GM12878 (cell line): Measurements from ENCODE around the gene STX16. TPM values are rescaled to one million over a fixed set of nuclear protein-coding genes. Genes with fewer than 3 reads are reported as not detected.

Experiments used
- ATAC-seq: fragments of 200-7000 bp; cut with Tn5 transposase; 3 replicates; pipeline ENCODE4 v1.9.1; 2020; ENCODE audit warnings: mild to moderate bottlenecking, moderate library complexity
- BruUV-seq: library from RNA; stranded (reverse); fragments of 400-500 nt; replicated peaks from 2 replicates; lab custom pipeline; 2021; lab: Mats Ljungman, UMichigan
- CTCF ChIA-PET: fragments of 300-600 bp; sonication (Branson Sonifier 250); formaldehyde crosslinking; extraction: SDS; loops from one replicate; lab custom pipeline; 2021; ENCODE audit warnings: inconsistent platforms; lab: Yijun Ruan, JAX
- POLR2A ChIA-PET: fragments of 350-600 bp; formaldehyde crosslinking; extraction: SDS; loops from one replicate; lab custom pipeline; 2021; ENCODE audit warnings: inconsistent platforms; lab: Charles Lee
- RAD21 ChIA-PET: fragments of 300-600 bp; sonication (Branson Sonifier 250); formaldehyde crosslinking; loops from one replicate; lab custom pipeline; 2023; ENCODE audit warnings: antibody characterized with exemption; ENCODE audit not compliant: unreplicated experiment; lab: Charles Lee
- SMC1A ChIA-PET: fragments of 300-600 bp; sonication (Branson Sonifier 250); formaldehyde crosslinking; loops from one replicate; lab custom pipeline; 2023; ENCODE audit not compliant: unreplicated experiment, uncharacterized antibody; lab: Charles Lee
- DNase-seq: peaks from one replicate; pipeline ENCODE4 v3.0.0-alpha.2; 2011; ENCODE audit warnings: low read depth, low spot score
- FAIRE-seq: peaks from 3 replicates; lab custom pipeline; 2011; peaks lifted over from hg19 to GRCh38; lab: Jason Lieb, UNC
- H2AFZ ChIP-seq: 2 replicates; pipeline ENCODE4 v1.6.0; 2011; ENCODE audit warnings: low read depth, low read length, control low read depth; ENCODE audit not compliant: control insufficient read depth
- H3K27ac ChIP-seq: 2 replicates; pipeline ENCODE4 v1.5.1; 2011; ENCODE audit warnings: control low read depth; ENCODE audit not compliant: control insufficient read depth, insufficient read depth
- H3K27me3 ChIP-seq, 2 experiments: replicated peaks in 1 of 2; 2 replicates each; pipeline versions ENCODE4 v1.6.0 to v1.6.1; 2011; ENCODE audit warnings: low read length in 1 of 2; ENCODE audit not compliant: control insufficient read depth in 2 of 2, insufficient read depth in 2 of 2
- H3K36me3 ChIP-seq, 2 experiments: 2 replicates each; pipeline ENCODE4 v1.5.1; 2011; ENCODE audit warnings: low read length in 1 of 2; ENCODE audit not compliant: control insufficient read depth in 2 of 2, insufficient read depth in 2 of 2
- H3K4me1 ChIP-seq: 2 replicates; pipeline ENCODE4 v1.6.1; 2011; ENCODE audit warnings: mild to moderate bottlenecking, low read length, moderate library complexity, mixed read lengths; ENCODE audit not compliant: control insufficient read depth, insufficient read depth
- H3K4me2 ChIP-seq: 2 replicates; pipeline ENCODE4 v1.6.0; 2011; ENCODE audit warnings: control low read depth; ENCODE audit not compliant: control insufficient read depth, insufficient read depth
- H3K4me3 ChIP-seq: fragments of 200-600 bp; sonication (generic); 2 replicates; pipeline ENCODE4 v1.5.1; 2016
- H3K79me2 ChIP-seq: 2 replicates; pipeline ENCODE4 v1.6.0; 2011; ENCODE audit warnings: low read length; ENCODE audit not compliant: control insufficient read depth, insufficient read depth
- H3K9ac ChIP-seq: 2 replicates; pipeline ENCODE4 v1.8.0; 2011; ENCODE audit warnings: low read length, control low read depth, mixed read lengths; ENCODE audit not compliant: control insufficient read depth, insufficient read depth
- H3K9me3 ChIP-seq: replicated peaks from 3 replicates; pipeline ENCODE4 v1.5.1; 2011; ENCODE audit warnings: mild to moderate bottlenecking, low read length; ENCODE audit not compliant: control insufficient read depth, insufficient read depth
- H4K20me1 ChIP-seq: 2 replicates; pipeline ENCODE4 v1.6.0; 2011; ENCODE audit not compliant: control insufficient read depth, insufficient read depth
- ATF7 ChIP-seq: fragments of 450-650 bp; IDR thresholded peaks from 2 replicates; pipeline ENCODE4 v1.6.1; 2016; ENCODE audit warnings: low read depth, mild to moderate bottlenecking
- BHLHE40 ChIP-seq, 2 experiments: fragments of 450-650 bp in 1 of 2; IDR thresholded peaks; 2 replicates each; pipeline ENCODE4 v1.6.1; 2011 to 2017; ENCODE audit warnings: low read depth in 2 of 2, borderline replicate concordance in 1 of 2, improper control_type of control experiment in 1 of 2, low read length in 1 of 2, mild to moderate bottlenecking in 1 of 2
- CBX3 ChIP-seq: fragments of 200-600 bp; sonication (generic); IDR thresholded peaks from 2 replicates; pipeline ENCODE4 v1.6.1; 2016; ENCODE audit warnings: low read depth, borderline replicate concordance
- CREB1 ChIP-seq: IDR thresholded peaks from 2 replicates; pipeline ENCODE4 v1.6.1; 2012; ENCODE audit warnings: low read depth, mild to moderate bottlenecking, inconsistent platforms
- MEF2B ChIP-seq: fragments of 450-650 bp; IDR thresholded peaks from 2 replicates; pipeline ENCODE4 v1.6.1; 2018; ENCODE audit warnings: mild to moderate bottlenecking, moderate library complexity; ENCODE audit not compliant: partially characterized antibody, poor library complexity, severe bottlenecking
- NBN ChIP-seq: fragments of 450-650 bp; IDR thresholded peaks from 2 replicates; pipeline ENCODE4 v1.6.1; 2016
- POLR2AphosphoS2 ChIP-seq: IDR thresholded peaks from 2 replicates; pipeline ENCODE4 v1.6.1; 2011; ENCODE audit warnings: low read depth, mild to moderate bottlenecking, low read length, improper control_type of control experiment, moderate library complexity
- SMAD1 ChIP-seq: fragments of 450-650 bp; IDR thresholded peaks from 2 replicates; pipeline ENCODE4 v1.6.1; 2018; ENCODE audit warnings: mild to moderate bottlenecking, low read depth; ENCODE audit not compliant: partially characterized antibody
- SMC3 ChIP-seq: IDR thresholded peaks from 2 replicates; pipeline ENCODE4 v1.6.1; 2011; ENCODE audit warnings: low read length, improper control_type of control experiment, borderline replicate concordance
- SP1 ChIP-seq: IDR thresholded peaks from one replicate; pipeline ENCODE4 v1.6.1; 2011; ENCODE audit warnings: low read depth, low read length
- SRF ChIP-seq, 2 experiments: IDR thresholded peaks; 2 replicates each; pipeline ENCODE4 v1.6.1; 2011; ENCODE audit warnings: low read depth in 2 of 2, low read length in 2 of 2, mild to moderate bottlenecking in 1 of 2, moderate library complexity in 1 of 2
- SUZ12 ChIP-seq: fragments of 200-600 bp; sonication (generic); IDR thresholded peaks from one replicate; pipeline ENCODE4 v1.6.1; 2018; ENCODE audit warnings: antibody characterized with exemption, mild to moderate bottlenecking; ENCODE audit not compliant: unreplicated experiment
- ZNF687 ChIP-seq: fragments of 450-650 bp; IDR thresholded peaks from 2 replicates; pipeline ENCODE4 v1.6.1; 2017; ENCODE audit warnings: mild to moderate bottlenecking, moderate library complexity
- ZSCAN29 ChIP-seq: fragments of 450-650 bp; IDR thresholded peaks from 2 replicates; pipeline ENCODE4 v1.6.1; 2017; ENCODE audit warnings: mild to moderate bottlenecking, moderate library complexity
- WGBS: methylation state at CpG from one replicate; pipeline ENCODE4 v1.1.6; 2016; ENCODE audit warnings: low lambda C conversion rate; ENCODE audit not compliant: insufficient replicate concordance, insufficient coverage; ENCODE audit errors: missing lambda C conversion rate; 5-methylcytosine and 5-hydroxymethylcytosine counted together
- in situ Hi-C: fragments of 300-500 bp; cut with MboI; formaldehyde crosslinking; loops from 9 replicates; pipeline ENCODE4 v1.14.3; 2018; ENCODE audit warnings: mixed read lengths
- intact Hi-C: fragments of 100-400 bp; cut with micrococcal nuclease; formaldehyde crosslinking; loops from one replicate; pipeline ENCODE4 v1.14.2; 2022; ENCODE audit not compliant: unreplicated experiment
- polyA plus RNA-seq, 11 experiments: library from polyadenylated mRNA; depleted of rRNA in 4 of 11; unstranded in 6 of 11; stranded (reverse) in 5 of 11; fragments of >200 nt; fragmentation: Nextera tagmentation in 4 of 11; fragmentation: Illumina TruSeq in 1 of 11; extraction: Ambion mirVana in 4 of 11; extraction: Trizol in 1 of 11; gene quantifications; 1 replicate in 1 of 11; 2 replicates in 10 of 11; pipeline versions ENCODE4 v1.2.1 to v1.2.3, GENCODE V29; 2011 to 2016; ENCODE audit warnings: inconsistent platforms in 2 of 11, missing spikeins in 2 of 11, low read depth in 1 of 11
- total RNA-seq, 4 experiments: library from RNA; depleted of rRNA in 3 of 4; stranded (reverse); fragments of >200 nt in 3 of 4; fragmentation: Illumina TruSeq in 1 of 4; extraction: Trizol in 1 of 4; gene quantifications; 2 replicates each; pipeline versions ENCODE4 v1.2.1 to v1.2.3, GENCODE V29; 2013 to 2021
- TF ChIP-seq, protein P1 (sequence below): fragments of 450-650 bp; IDR thresholded peaks from 2 replicates; pipeline ENCODE4 v1.6.1; 2016; ENCODE audit warnings: mild to moderate bottlenecking
- TF ChIP-seq, protein P2 (sequence below): fragments of 150-350 bp; IDR thresholded peaks from 2 replicates; pipeline ENCODE4 v1.6.1; 2016; ENCODE audit warnings: low read depth, low read length

Gene STX16
- total and polyA plus RNA-seq, 10 of the 15 experiments (the other 5 are each of a cell fraction or from before 2014, with no cell fraction given) = 6.3 to 68.4 (median 35.8) TPM

- H4K20me1 ChIP-seq = no peaks in the 10 kb centered on the region
- no TSS peak for BruUV-seq
- intact Hi-C loops = no loop called here
- no peaks in the 10 kb centered on the region for H3K27me3 ChIP-seq
- 89% methylated on average over 24 of the region's 29 CpGs for WGBS
- H3K4me3 ChIP-seq = no peak overlapping the region
- FAIRE-seq (no peak), DNase-seq (no peak), ATAC-seq (no peak)
- H3K9ac ChIP-seq = no peak overlapping the region
- CTCF ChIA-PET = no interaction called here
- peaks cover 1 to 3% of the 10 kb centered on the region in 2 experiments; a peak in 3 of 4 replicates for H3K36me3 ChIP-seq
- H3K4me2 ChIP-seq = no peak overlapping the region
- in situ Hi-C loops = no loop called here
- H3K79me2 ChIP-seq = no peaks in the 10 kb centered on the region
- H3K27ac ChIP-seq = no peak overlapping the region
- POLR2A ChIA-PET = no interaction called here
- no peaks in the 10 kb centered on the region for H3K9me3 ChIP-seq
- H2AFZ ChIP-seq = no peak overlapping the region
- RAD21 ChIA-PET = no interaction called here
- H3K4me1 ChIP-seq = no peaks in the 10 kb centered on the region
- SMC1A ChIA-PET = no interaction called here
- TF ChIP-seq ATF7 = no peak
- no peak for TF ChIP-seq CREB1
- no peak for TF ChIP-seq SRF (IDR thresholded peaks at IDR 0.05; ENCODE audit: low read depth in 2 of 2, low read length in 2 of 2)
- TF ChIP-seq, protein P1, sequence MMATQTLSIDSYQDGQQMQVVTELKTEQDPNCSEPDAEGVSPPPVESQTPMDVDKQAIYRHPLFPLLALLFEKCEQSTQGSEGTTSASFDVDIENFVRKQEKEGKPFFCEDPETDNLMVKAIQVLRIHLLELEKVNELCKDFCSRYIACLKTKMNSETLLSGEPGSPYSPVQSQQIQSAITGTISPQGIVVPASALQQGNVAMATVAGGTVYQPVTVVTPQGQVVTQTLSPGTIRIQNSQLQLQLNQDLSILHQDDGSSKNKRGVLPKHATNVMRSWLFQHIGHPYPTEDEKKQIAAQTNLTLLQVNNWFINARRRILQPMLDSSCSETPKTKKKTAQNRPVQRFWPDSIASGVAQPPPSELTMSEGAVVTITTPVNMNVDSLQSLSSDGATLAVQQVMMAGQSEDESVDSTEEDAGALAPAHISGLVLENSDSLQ = no peak
- no peak for TF ChIP-seq ZNF687
- TF ChIP-seq ZSCAN29 = no peak
- no peak for TF ChIP-seq SMAD1
- no peak for TF ChIP-seq SUZ12
- no peak for TF ChIP-seq BHLHE40 (IDR thresholded peaks at IDR 0.05; ENCODE audit: borderline replicate concordance in 1 of 2, low read depth in 2 of 2, low read length in 1 of 2)
- TF ChIP-seq SP1 = no peak
- no peak for TF ChIP-seq NBN
- TF ChIP-seq POLR2AphosphoS2 = no peak
- no peak for TF ChIP-seq CBX3
- no peak for TF ChIP-seq SMC3
- no peak for TF ChIP-seq MEF2B
- TF ChIP-seq, protein P2, sequence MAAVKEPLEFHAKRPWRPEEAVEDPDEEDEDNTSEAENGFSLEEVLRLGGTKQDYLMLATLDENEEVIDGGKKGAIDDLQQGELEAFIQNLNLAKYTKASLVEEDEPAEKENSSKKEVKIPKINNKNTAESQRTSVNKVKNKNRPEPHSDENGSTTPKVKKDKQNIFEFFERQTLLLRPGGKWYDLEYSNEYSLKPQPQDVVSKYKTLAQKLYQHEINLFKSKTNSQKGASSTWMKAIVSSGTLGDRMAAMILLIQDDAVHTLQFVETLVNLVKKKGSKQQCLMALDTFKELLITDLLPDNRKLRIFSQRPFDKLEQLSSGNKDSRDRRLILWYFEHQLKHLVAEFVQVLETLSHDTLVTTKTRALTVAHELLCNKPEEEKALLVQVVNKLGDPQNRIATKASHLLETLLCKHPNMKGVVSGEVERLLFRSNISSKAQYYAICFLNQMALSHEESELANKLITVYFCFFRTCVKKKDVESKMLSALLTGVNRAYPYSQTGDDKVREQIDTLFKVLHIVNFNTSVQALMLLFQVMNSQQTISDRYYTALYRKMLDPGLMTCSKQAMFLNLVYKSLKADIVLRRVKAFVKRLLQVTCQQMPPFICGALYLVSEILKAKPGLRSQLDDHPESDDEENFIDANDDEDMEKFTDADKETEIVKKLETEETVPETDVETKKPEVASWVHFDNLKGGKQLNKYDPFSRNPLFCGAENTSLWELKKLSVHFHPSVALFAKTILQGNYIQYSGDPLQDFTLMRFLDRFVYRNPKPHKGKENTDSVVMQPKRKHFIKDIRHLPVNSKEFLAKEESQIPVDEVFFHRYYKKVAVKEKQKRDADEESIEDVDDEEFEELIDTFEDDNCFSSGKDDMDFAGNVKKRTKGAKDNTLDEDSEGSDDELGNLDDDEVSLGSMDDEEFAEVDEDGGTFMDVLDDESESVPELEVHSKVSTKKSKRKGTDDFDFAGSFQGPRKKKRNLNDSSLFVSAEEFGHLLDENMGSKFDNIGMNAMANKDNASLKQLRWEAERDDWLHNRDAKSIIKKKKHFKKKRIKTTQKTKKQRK = no peak
These were observed 50.5 kb downstream of the STX16 start for GRCh38 chr20:58701431-58702160.
